Trophoblast cell (in vitro differentiated cells and primary cell): Measurements from ENCODE around the gene CD47.
A peak's percentile ranks its signal among the peaks of the same experiment; 100 is the strongest.

Source experiments
- DNase-seq, 2 donors: peaks; one replicate each; pipeline ENCODE4 v3.0.0-alpha.2; 2016
- H2AFZ ChIP-seq: 2 replicates; pipeline ENCODE4 v1.6.1; 2013; ENCODE audit warnings: low read length, moderate library complexity, mild to moderate bottlenecking; ENCODE audit not compliant: insufficient read depth, poor library complexity
- H2AK5ac ChIP-seq: 2 replicates; pipeline ENCODE4 v1.6.1; 2013; ENCODE audit warnings: mild to moderate bottlenecking, low read length
- H2BK120ac ChIP-seq: 2 replicates; pipeline ENCODE4 v1.6.1; 2013; ENCODE audit warnings: low read length, mild to moderate bottlenecking, moderate library complexity; ENCODE audit not compliant: insufficient read depth, poor library complexity
- H2BK12ac ChIP-seq: 2 replicates; pipeline ENCODE4 v1.6.1; 2013; ENCODE audit warnings: mild to moderate bottlenecking, low read length, moderate library complexity
- H2BK5ac ChIP-seq: 2 replicates; pipeline ENCODE4 v1.6.1; 2013; ENCODE audit warnings: low read length, low read depth, moderate library complexity, mild to moderate bottlenecking; ENCODE audit not compliant: poor library complexity
- H3K14ac ChIP-seq: 2 replicates; pipeline ENCODE4 v1.6.1; 2013; ENCODE audit warnings: mild to moderate bottlenecking, low read length
- H3K18ac ChIP-seq: 2 replicates; pipeline ENCODE4 v1.6.1; 2013; ENCODE audit warnings: mild to moderate bottlenecking, low read length
- H3K23ac ChIP-seq: 2 replicates; pipeline ENCODE4 v1.6.1; 2013; ENCODE audit warnings: low read length
- H3K27ac ChIP-seq: 2 replicates; pipeline ENCODE4 v1.5.1; 2013; ENCODE audit warnings: low read depth, mild to moderate bottlenecking, inconsistent platforms, low read length, moderate library complexity
- H3K27me3 ChIP-seq: 2 replicates; pipeline ENCODE4 v1.6.1; 2013; ENCODE audit warnings: inconsistent platforms, mild to moderate bottlenecking, low read length, moderate library complexity; ENCODE audit not compliant: insufficient read depth
- H3K36me3 ChIP-seq, 2 experiments: 1 replicate in 1 of 2; 2 replicates in 1 of 2; pipeline ENCODE4 v1.6.1; 2013; ENCODE audit warnings: low read length in 2 of 2, mild to moderate bottlenecking in 2 of 2, moderate library complexity in 1 of 2; ENCODE audit not compliant: insufficient read depth in 2 of 2, control insufficient read depth in 1 of 2
- H3K4ac ChIP-seq: 2 replicates; pipeline ENCODE4 v1.6.1; 2013; ENCODE audit warnings: low read depth, mild to moderate bottlenecking, low read length, moderate library complexity
- H3K4me1 ChIP-seq, 2 experiments: 1 replicate in 1 of 2; 2 replicates in 1 of 2; pipeline ENCODE4 v1.6.1; 2013; ENCODE audit warnings: low read length in 2 of 2, mild to moderate bottlenecking in 2 of 2, moderate library complexity in 1 of 2; ENCODE audit not compliant: insufficient read depth in 2 of 2, control insufficient read depth in 1 of 2
- H3K4me2 ChIP-seq: 2 replicates; pipeline ENCODE4 v1.6.1; 2013; ENCODE audit warnings: inconsistent platforms, mild to moderate bottlenecking, low read length, moderate library complexity
- H3K4me3 ChIP-seq: 2 replicates; pipeline ENCODE4 v1.5.1; 2013; ENCODE audit warnings: mild to moderate bottlenecking, low read depth, low read length, inconsistent platforms
- H3K79me1 ChIP-seq: one replicate; pipeline ENCODE4 v1.6.1; 2013; ENCODE audit warnings: low read length
- H3K79me2 ChIP-seq: 2 replicates; pipeline ENCODE4 v1.6.1; 2013; ENCODE audit warnings: low read length, mild to moderate bottlenecking; ENCODE audit not compliant: control insufficient read depth, insufficient read depth, poor library complexity
- H3K9ac ChIP-seq: 2 replicates; pipeline ENCODE4 v1.6.1; 2013; ENCODE audit warnings: mild to moderate bottlenecking, low read length
- H3K9me3 ChIP-seq: 2 replicates; pipeline ENCODE4 v1.6.1; 2013; ENCODE audit warnings: low read depth, mild to moderate bottlenecking, control low read depth, inconsistent platforms, low read length; ENCODE audit not compliant: insufficient read depth
- H4K12ac ChIP-seq: 2 replicates; pipeline ENCODE4 v1.6.1; 2013; ENCODE audit warnings: low read depth, mild to moderate bottlenecking, low read length, moderate library complexity
- H4K8ac ChIP-seq: 2 replicates; pipeline ENCODE4 v1.6.1; 2013; ENCODE audit warnings: low read depth, mild to moderate bottlenecking, low read length, moderate library complexity
- H4K91ac ChIP-seq: one replicate; pipeline ENCODE4 v1.6.1; 2013; ENCODE audit warnings: low read depth, mild to moderate bottlenecking, low read length, moderate library complexity
- WGBS: extraction: QIAGEN DNeasy Blood & Tissue Kit; methylation state at CpG from one replicate; pipeline ENCODE4 v1.1.7; 2013; ENCODE audit warnings: missing lambda C conversion rate; ENCODE audit not compliant: insufficient read length, insufficient coverage; ENCODE audit errors: extremely low coverage; 5-methylcytosine and 5-hydroxymethylcytosine counted together

Gene CD47

GRCh38 chr3:108125153-108125543, 34.3 kb upstream of the CD47 start:
- Histone ChIP-seq H3K4me2 (no peak overlapping the region), H3K4me1 (peaks cover 5 to 9% of the 10 kb centered on the region in 2 experiments), H3K14ac (no peak overlapping the region), H3K23ac (no peak overlapping the region), H2BK12ac (no peak overlapping the region), H3K27ac (no peak overlapping the region), H4K12ac (no peak overlapping the region), H4K91ac (no peak overlapping the region), H3K4me3 (no peak overlapping the region), H2BK5ac (no peak overlapping the region), H2BK120ac (no peak overlapping the region), H4K8ac (no peak overlapping the region), H2AK5ac (no peak overlapping the region), H3K4ac (no peak overlapping the region), H3K27me3 (no peaks in the 10 kb centered on the region), H3K9me3 (no peaks in the 10 kb centered on the region), H2AFZ (no peak overlapping the region), H3K79me1 (peaks cover 9% of the 10 kb centered on the region), H3K18ac (no peak overlapping the region), H3K9ac (no peak overlapping the region), H3K79me2 (no peaks in the 10 kb centered on the region), H3K36me3 (no peaks in the 10 kb centered on the region)
- DNase-seq, result no peak
- WGBS, result no CpG with 5 or more reads among the region's 4 CpGs

GRCh38 chr3:108124337-108125152, 33.7 kb upstream of the CD47 start:
- Histone ChIP-seq H3K27ac (no peak overlapping the region), H3K14ac (no peak overlapping the region), H3K4me3 (no peak overlapping the region), H3K27me3 (no peaks in the 10 kb centered on the region), H3K36me3 (no peaks in the 10 kb centered on the region), H2BK120ac (peak overlapping the region; percentile 11), H3K79me1 (peaks cover 9% of the 10 kb centered on the region), H2BK5ac (no peak overlapping the region), H4K91ac (no peak overlapping the region), H3K4me2 (no peak overlapping the region), H3K79me2 (no peaks in the 10 kb centered on the region), H3K9me3 (no peaks in the 10 kb centered on the region), H4K12ac (peak overlapping the region; percentile 64), H3K18ac (no peak overlapping the region), H3K4me1 (peaks cover 5 to 9% of the 10 kb centered on the region in 2 experiments), H2BK12ac (peak overlapping the region; percentile 45), H4K8ac (peak overlapping the region; percentile 78), H3K9ac (no peak overlapping the region), H2AK5ac (no peak overlapping the region), H3K23ac (no peak overlapping the region), H2AFZ (peak overlapping the region; percentile 90), H3K4ac (no peak overlapping the region)
- no CpG with 5 or more reads among the region's 10 CpGs for WGBS
- peak in 1 of 2 donors; percentile 19 for DNase-seq

DNA sequence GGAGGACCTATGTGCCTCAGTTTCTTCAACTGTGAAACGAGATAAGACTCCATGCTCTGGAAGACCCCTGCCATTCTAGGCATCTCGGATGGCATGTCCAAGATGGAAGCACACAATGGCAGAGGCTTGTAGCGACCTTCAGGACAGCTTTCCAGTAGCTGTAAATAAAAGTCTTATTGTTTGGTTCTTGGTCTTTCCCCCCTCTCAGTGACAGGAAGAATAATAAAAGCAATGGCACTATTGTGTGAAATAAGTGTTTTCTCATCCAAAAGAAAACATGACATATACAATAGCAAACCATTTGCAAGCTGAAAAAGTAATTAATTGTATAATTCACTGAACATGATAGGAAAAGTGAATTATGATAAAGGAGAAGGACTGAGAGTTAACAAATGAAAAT, 32.5 kb upstream of the CD47 start:
- Histone ChIP-seq H3K18ac (no peak overlapping the region), H2BK12ac (no peak overlapping the region)

DNA sequence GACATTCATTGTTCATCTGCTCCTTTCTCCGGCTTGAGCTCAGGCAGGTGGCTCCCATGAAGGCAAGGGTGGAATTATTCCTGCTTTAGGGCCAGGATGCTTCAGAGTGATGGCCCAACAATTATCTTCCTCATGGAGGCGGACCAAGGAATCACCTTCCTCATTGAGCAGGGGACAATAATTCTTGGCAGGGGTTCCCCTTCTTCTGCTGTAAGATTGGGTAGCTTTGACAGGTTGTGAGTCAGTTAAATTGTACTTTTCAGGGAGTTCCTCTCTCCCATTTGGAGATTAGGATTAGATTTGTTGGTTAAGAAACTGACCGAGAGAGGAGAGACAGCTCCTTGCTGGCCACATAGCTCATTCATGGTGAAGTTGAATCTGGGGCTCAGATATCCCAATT, 31.4 kb upstream of the CD47 start:
- no CpG with 5 or more reads among the region's 3 CpGs for WGBS
- Histone ChIP-seq H3K4me1 (peaks cover 2 to 10% of the 10 kb centered on the region in 2 experiments), H2AK5ac (no peak overlapping the region)

More for the DNA sequence above, 32.5 kb upstream of the CD47 start:
- H3K36me3 ChIP-seq, result no peaks in the 10 kb centered on the region
- H2AFZ ChIP-seq, result no peak overlapping the region
- no CpG with 5 or more reads among the region's 3 CpGs for WGBS
- no peak overlapping the region for H4K8ac ChIP-seq
- H3K14ac ChIP-seq, result no peak overlapping the region
- H3K79me1 ChIP-seq, result peaks cover 9% of the 10 kb centered on the region
- H2AK5ac ChIP-seq, result no peak overlapping the region
- no peak overlapping the region for H3K27ac ChIP-seq
- H3K27me3 ChIP-seq, result no peaks in the 10 kb centered on the region
- no peak overlapping the region for H4K12ac ChIP-seq
- no peak overlapping the region for H3K9ac ChIP-seq
- H3K9me3 ChIP-seq, result no peaks in the 10 kb centered on the region
- peaks cover 5 to 9% of the 10 kb centered on the region in 2 experiments for H3K4me1 ChIP-seq
- no peak for DNase-seq
- no peak overlapping the region for H3K4me2 ChIP-seq
- no peak overlapping the region for H2BK5ac ChIP-seq
- no peak overlapping the region for H3K4me3 ChIP-seq
- H4K91ac ChIP-seq, result no peak overlapping the region
- H3K79me2 ChIP-seq, result no peaks in the 10 kb centered on the region
- H2BK120ac ChIP-seq, result no peak overlapping the region
- no peak overlapping the region for H3K23ac ChIP-seq
- no peak overlapping the region for H3K4ac ChIP-seq

More for the DNA sequence above, 31.4 kb upstream of the CD47 start:
- Histone ChIP-seq H3K4ac (no peak overlapping the region), H3K36me3 (no peaks in the 10 kb centered on the region), H3K14ac (no peak overlapping the region), H3K4me3 (no peak overlapping the region), H2BK120ac (no peak overlapping the region), H2AFZ (no peak overlapping the region), H3K23ac (no peak overlapping the region), H4K8ac (no peak overlapping the region), H3K79me2 (no peaks in the 10 kb centered on the region), H3K4me2 (no peak overlapping the region), H4K12ac (no peak overlapping the region), H2BK5ac (no peak overlapping the region), H3K79me1 (peaks cover 7% of the 10 kb centered on the region), H2BK12ac (no peak overlapping the region), H3K18ac (no peak overlapping the region), H3K27ac (no peak overlapping the region), H3K9me3 (no peaks in the 10 kb centered on the region), H3K9ac (no peak overlapping the region), H4K91ac (no peak overlapping the region), H3K27me3 (no peaks in the 10 kb centered on the region)
- no peak for DNase-seq
